22Rv1 (cell line): ENCODE results near the gene DSTN.

ENCODE experiments used
- H3K27ac ChIP-seq: fragments of 450-650 bp; 2 replicates; pipeline ENCODE4 v1.5.1; 2017
- CTCF ChIP-seq: fragments of 450-650 bp; IDR thresholded peaks from 2 replicates; pipeline ENCODE4 v1.5.1; 2017; ENCODE audit warnings: mild to moderate bottlenecking
- ZFX ChIP-seq: fragments of 450-650 bp; IDR thresholded peaks from 2 replicates; pipeline ENCODE4 v1.6.1; 2017; ENCODE audit warnings: antibody characterized with exemption, borderline replicate concordance

DSTN gene

DNA sequence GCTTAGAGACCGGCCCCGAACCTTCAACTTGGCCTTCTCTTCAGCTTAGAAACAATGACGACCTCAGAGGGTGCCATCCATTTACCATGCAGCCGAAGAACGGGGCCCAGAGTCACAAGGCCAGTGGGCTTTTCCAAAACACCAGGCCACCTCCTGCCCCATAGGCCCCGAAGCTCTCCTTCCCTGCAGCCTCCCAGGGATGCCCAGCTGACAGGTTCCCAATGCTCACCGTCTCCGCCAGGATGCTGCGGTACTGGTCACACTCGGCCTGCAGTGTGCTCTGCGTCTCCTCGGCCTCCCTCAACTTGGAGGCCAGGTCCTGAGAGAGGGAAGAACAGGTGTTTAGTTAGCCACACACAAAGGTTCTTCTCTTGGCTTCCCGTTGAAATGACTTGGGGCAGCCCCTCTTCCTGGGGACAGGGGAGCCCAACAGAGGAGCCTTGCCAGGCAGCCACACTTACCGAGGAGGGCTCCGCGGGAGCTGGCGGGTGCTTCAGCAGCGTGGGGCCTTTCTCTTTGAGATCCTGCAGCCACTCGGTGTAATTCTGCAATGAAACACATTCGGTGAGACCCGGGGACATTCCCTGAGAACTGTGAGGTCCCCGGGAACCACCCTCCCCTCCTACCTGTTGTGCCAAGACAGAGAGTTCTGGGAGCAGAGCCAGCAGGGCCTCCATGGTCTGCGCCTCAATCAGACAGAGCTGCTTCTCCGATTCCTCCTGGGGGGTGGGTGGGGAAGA, 51.5 kb downstream of the DSTN start:
- no peak for TF ChIP-seq CTCF
- no peak for TF ChIP-seq ZFX
- H3K27ac ChIP-seq = no peak overlapping the region

DNA sequence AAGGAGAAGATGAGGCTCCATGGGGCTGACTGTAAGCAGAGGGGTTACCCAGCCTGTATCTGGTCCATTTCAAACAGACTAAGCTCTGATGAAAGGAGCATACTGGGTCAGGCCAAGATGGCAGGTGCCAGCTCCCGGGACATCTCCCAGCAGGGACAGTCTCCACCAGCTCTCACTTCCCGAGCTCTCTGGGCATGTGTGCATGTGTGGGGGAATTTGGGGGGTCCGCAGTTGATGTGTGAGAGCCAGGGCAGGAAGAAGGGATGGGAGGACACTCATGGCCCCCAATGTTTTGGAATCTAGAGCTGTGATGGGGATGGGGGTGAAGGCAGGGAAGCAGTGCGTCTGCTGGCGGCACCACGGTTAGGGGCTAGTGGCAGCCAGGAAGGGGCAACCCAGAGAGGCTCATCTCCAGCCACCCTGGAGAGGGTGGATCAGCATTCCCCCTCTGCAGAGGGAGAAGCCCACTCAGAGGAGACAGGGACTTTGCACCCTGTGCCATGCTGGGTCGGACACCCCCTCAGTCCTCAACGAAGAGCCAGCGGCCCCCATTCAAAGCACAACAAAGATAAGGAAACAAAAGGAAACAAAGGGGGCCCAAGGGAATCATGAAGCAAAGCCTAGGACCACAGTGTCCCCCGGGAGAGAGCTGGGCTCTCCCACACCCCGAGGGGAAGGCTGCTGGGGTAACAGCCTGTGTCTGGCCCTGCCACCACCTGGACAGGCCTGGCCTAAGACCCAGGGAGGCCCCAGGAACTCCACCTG, 52.4 kb downstream of the DSTN start:
- no peak overlapping the region for H3K27ac ChIP-seq
- TF ChIP-seq CTCF (no peak), ZFX (no peak)

DNA sequence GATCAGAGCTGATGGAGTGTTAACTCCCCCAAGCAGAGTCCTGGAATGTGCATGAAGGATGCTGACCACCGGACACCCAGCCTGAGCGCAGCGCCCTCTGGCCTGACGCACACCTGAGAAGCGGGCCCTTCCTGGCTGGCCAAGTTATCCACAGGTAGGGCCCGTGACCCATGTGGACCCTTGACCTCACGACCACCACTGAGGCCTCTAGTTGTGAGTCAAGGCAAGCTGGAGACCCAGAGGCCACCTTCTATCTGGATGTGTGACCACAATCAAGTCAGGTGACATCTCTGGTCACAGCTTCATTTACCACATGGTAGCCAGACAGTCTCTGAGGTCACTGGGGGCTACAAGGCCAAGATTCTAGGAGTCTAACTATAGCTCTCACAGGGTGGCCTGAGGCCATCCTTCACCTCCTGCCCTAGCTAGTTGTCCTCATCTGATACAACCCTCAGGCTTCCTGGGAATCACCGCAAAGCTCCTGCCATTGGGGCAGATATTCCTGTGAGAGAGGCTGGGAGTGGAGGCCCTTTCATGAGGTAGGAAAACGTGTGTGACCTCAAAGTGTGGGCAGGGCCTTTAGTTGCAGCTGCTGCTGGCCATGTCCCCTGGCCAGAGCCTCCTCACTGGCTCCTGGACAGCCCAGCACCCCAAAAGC, 53.1 kb downstream of the DSTN start:
- TF ChIP-seq ZFX (no peak), CTCF (no peak)

DNA sequence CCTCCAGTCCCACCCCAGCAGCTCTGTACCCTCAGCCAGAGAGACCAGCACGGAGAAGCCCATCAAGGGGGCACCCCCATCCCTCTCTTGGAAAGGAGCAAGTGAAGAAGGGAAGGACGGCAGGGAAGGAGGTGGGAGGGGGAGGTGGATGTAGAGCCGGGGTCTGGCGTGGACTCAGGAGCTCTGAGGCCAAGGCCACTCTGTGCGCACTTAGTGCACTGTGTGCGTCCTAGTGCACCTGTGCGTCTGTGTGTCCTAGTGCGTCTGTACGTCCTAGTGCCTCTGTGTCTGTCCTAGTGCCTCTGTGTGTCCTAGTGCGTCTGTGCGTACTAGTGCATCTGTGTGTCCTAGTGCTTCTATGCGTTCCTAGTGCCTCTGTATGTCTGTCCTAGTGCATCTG, 54.2 kb downstream of the DSTN start:
- no peak overlapping the region for H3K27ac ChIP-seq
- TF ChIP-seq CTCF = no peak
- TF ChIP-seq ZFX = no peak

More for the DNA sequence above, 53.1 kb downstream of the DSTN start:
- no peak overlapping the region for H3K27ac ChIP-seq

- H3K27ac ChIP-seq = no peak overlapping the region
- no peak for TF ChIP-seq CTCF
- no peak for TF ChIP-seq ZFX
Observed at GRCh38 chr20:17624551-17625245, 54.8 kb downstream of the DSTN start.

DNA sequence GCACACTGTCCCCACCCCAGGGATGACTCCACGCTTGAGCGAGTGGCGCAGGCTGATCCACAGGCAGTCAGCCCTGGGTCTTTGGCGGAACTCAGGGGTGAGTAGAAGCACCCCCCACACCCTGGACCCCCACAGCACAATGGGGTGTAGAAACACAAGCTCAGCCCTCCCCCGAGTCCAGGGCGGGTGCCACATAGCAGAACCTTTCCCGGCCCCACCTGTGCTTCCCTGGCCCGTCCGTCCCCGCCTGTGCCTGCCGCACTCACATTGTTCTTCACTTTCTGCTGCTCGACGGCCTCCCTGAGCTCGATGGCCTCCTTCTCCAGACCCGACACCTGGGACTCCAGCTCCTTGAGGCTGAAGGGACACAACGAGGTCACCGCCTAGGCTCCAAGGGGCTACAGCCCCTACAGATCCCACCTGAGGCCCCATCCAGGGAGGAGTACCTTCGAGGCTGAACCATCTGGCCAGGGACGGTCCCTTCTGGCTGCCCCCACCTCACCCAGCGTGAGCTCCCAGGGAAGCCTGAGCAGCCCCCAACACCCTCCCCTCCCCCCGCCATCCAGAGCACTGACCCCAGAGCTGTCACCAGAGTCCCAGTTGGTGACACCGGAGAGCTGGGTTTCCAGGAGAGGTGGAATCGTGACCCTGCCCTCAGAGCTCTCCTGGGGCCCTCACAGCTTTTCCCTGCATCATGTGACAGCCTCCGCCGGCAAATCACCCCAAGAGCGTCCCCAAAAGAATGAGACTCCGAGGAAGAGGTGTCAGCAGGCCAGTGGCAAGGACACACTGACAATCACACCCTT, 55.6 kb downstream of the DSTN start:
- no peak for TF ChIP-seq ZFX
- no peak overlapping the region for H3K27ac ChIP-seq
